Activated CD8-positive, alpha-beta T cell treated with anti-CD3 and anti-CD28 coated beads, Interleukin-2, amount 10 ng/mL, durations not matched to agents 7 days and 5 days (primary cell): ENCODE measurements around the gene STIL. TPM values are rescaled to one million over a fixed set of nuclear protein-coding genes. Genes with fewer than 3 reads are reported as not detected.

ENCODE experiments used
- ATAC-seq: fragments of 150-1000 bp; cut with Tn5 transposase; one replicate; pipeline ENCODE4 v1.10.0; 2021; ENCODE audit warnings: moderate library complexity
- CTCF ChIA-PET: fragments of 350-600 bp; sonication (Branson Sonifier 250); formaldehyde crosslinking; loops from one replicate; lab custom pipeline; 2021; ENCODE audit warnings: antibody characterized with exemption; lab: Charles Lee
- POLR2A ChIA-PET: fragments of 350-600 bp; sonication (Branson Sonifier 250); formaldehyde crosslinking; loops from one replicate; lab custom pipeline; 2021; ENCODE audit warnings: antibody characterized with exemption; lab: Charles Lee
- DNase-seq: peaks from one replicate; pipeline ENCODE4 v3.0.0-alpha.2; 2020
- H3K27ac Mint-ChIP-seq: one replicate; pipeline ENCODE4 v1.8.0; 2021; ENCODE audit warnings: mild to moderate bottlenecking, mixed read lengths
- H3K27me3 Mint-ChIP-seq: one replicate; pipeline ENCODE4 v1.8.0; 2021; ENCODE audit warnings: low read depth, mixed read lengths
- H3K36me3 Mint-ChIP-seq: one replicate; pipeline ENCODE4 v1.8.0; 2021; ENCODE audit warnings: low read depth, mixed read lengths
- H3K4me1 Mint-ChIP-seq: one replicate; pipeline ENCODE4 v1.8.0; 2021; ENCODE audit warnings: low read depth, mixed read lengths
- H3K4me3 Mint-ChIP-seq: one replicate; pipeline ENCODE4 v1.8.0; 2021; ENCODE audit warnings: mild to moderate bottlenecking, mixed read lengths
- H3K9me3 Mint-ChIP-seq: one replicate; pipeline ENCODE4 v1.8.0; 2022; ENCODE audit warnings: mixed read lengths; ENCODE audit not compliant: insufficient read depth
- total RNA-seq, 2 experiments: library from RNA; stranded (reverse); gene quantifications; one replicate each; pipeline ENCODE4 v1.2.3, GENCODE V29; 2021

STIL gene
- total RNA-seq, 2 experiments from 2014 or later, result 48.0 to 50.1 TPM

GRCh38 chr1:47201179-47201578 is 112.8 kb downstream of the STIL start:
- ChIA-PET POLR2A (no interaction called here), CTCF (interaction anchor here (1.3 to 2.5 kb wide), 2 partner anchors 8 to 22 kb away, joined by 5 to 10 read pairs; no protein-coding TSS in a partner anchor)
- ATAC-seq (no peak), DNase-seq (no peak)
- Mint-ChIP-seq H3K27ac (no peak overlapping the region), H3K27me3 (peaks cover 34% of the 10 kb centered on the region), H3K4me3 (no peak overlapping the region), H3K9me3 (no peaks in the 10 kb centered on the region), H3K36me3 (no peaks in the 10 kb centered on the region), H3K4me1 (no peaks in the 10 kb centered on the region)

Other genes starting within 250 kb of the STIL start
- not detected for gene CYP4Z1, start 246.9 kb downstream of the STIL start, total RNA-seq
- not detected for gene CYP4A22, start 176.7 kb downstream of the STIL start, total RNA-seq
- not detected for gene PDZK1IP1, start 124.1 kb downstream of the STIL start, total RNA-seq
- gene TAL1, start 81.9 kb downstream of the STIL start, total RNA-seq, result not detected
- gene CMPK1, start 19.6 kb upstream of the STIL start, total RNA-seq, result 10 to 100 TPM; 95.3 to 98.8 TPM
- not detected for gene FOXE3, start 102.1 kb upstream of the STIL start, total RNA-seq
- gene FOXD2, start 123.9 kb upstream of the STIL start, total RNA-seq, result under 1 TPM; 0.24 to 0.31 TPM